ENCODE results near the gene GIGYF1. TPM values are rescaled to one million over a fixed set of nuclear protein-coding genes. Genes with fewer than 3 reads are reported as not detected.

Gene GIGYF1
- total and polyA plus RNA-seq, 2 of the 13 experiments (the other 11 are each of a cell fraction or from before 2014, with no cell fraction given): 7.6 to 16.1 TPM

DNA sequence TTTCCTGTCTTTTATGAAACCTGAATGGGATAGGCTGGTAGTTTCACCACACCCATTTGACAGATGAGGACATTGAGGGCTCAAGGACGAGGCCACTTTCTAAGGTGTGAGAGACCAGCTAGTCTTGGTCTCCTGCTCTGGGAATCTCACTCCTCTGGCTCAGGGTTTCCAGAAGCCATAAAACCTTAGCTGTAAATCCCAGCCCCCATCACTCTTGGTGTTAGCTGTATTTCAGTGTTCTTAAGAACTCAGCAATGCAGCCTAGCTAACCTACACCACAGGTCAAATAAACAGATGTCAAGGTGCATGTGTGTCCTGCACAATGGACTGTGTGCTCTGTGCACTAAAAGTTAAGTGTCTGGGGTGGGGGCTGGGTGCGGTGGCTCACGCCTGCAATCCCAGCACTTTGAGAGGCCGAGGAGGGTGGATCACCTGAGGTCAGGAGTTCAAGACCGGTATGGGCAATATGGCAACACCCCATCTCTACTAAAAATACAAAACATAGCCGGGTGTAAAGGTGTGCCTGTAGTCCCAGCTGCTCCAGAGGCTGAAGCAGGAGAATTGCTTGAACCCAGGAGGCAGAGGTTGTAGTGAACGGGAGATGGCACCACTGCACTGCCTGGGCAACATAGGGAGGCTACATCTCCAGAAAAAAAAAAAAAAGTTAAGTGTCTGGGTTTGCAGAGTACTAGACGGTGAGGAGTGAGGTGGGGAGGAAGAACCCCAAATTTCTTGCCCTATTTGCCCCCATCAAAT, 25.7 kb upstream of the GIGYF1 start (continued):
- TF ChIP-seq, protein P1, sequence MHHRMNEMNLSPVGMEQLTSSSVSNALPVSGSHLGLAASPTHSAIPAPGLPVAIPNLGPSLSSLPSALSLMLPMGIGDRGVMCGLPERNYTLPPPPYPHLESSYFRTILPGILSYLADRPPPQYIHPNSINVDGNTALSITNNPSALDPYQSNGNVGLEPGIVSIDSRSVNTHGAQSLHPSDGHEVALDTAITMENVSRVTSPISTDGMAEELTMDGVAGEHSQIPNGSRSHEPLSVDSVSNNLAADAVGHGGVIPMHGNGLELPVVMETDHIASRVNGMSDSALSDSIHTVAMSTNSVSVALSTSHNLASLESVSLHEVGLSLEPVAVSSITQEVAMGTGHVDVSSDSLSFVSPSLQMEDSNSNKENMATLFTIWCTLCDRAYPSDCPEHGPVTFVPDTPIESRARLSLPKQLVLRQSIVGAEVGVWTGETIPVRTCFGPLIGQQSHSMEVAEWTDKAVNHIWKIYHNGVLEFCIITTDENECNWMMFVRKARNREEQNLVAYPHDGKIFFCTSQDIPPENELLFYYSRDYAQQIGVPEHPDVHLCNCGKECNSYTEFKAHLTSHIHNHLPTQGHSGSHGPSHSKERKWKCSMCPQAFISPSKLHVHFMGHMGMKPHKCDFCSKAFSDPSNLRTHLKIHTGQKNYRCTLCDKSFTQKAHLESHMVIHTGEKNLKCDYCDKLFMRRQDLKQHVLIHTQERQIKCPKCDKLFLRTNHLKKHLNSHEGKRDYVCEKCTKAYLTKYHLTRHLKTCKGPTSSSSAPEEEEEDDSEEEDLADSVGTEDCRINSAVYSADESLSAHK (CRISPR knock-in tag; IDR thresholded peaks at IDR 0.05; ENCODE audit: borderline replicate concordance): no peak
- no peak for TF ChIP-seq ZNF468 (CRISPR knock-in tag; IDR thresholded peaks at IDR 0.05)
- no peak for TF ChIP-seq ZFP41 (CRISPR knock-in tag; IDR thresholded peaks at IDR 0.05; ENCODE audit: borderline replicate concordance)
- TF ChIP-seq NPAS2 (CRISPR knock-in tag; IDR thresholded peaks at IDR 0.05; ENCODE audit: borderline replicate concordance): no peak
- TF ChIP-seq, protein P2, sequence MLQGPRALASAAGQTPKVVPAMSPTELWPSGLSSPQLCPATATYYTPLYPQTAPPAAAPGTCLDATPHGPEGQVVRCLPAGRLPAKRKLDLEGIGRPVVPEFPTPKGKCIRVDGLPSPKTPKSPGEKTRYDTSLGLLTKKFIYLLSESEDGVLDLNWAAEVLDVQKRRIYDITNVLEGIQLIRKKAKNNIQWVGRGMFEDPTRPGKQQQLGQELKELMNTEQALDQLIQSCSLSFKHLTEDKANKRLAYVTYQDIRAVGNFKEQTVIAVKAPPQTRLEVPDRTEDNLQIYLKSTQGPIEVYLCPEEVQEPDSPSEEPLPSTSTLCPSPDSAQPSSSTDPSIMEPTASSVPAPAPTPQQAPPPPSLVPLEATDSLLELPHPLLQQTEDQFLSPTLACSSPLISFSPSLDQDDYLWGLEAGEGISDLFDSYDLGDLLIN (CRISPR knock-in tag; IDR thresholded peaks at IDR 0.05; ENCODE audit: borderline replicate concordance): no peak
- TF ChIP-seq, protein P3, sequence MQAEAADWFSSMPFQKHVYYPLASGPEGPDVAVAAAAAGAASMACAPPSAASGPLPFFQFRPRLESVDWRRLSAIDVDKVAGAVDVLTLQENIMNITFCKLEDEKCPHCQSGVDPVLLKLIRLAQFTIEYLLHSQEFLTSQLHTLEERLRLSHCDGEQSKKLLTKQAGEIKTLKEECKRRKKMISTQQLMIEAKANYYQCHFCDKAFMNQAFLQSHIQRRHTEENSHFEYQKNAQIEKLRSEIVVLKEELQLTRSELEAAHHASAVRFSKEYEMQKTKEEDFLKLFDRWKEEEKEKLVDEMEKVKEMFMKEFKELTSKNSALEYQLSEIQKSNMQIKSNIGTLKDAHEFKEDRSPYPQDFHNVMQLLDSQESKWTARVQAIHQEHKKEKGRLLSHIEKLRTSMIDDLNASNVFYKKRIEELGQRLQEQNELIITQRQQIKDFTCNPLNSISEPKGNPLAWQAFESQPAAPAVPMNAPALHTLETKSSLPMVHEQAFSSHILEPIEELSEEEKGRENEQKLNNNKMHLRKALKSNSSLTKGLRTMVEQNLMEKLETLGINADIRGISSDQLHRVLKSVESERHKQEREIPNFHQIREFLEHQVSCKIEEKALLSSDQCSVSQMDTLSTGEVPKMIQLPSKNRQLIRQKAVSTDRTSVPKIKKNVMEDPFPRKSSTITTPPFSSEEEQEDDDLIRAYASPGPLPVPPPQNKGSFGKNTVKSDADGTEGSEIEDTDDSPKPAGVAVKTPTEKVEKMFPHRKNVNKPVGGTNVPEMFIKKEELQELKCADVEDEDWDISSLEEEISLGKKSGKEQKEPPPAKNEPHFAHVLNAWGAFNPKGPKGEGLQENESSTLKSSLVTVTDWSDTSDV (CRISPR knock-in tag; IDR thresholded peaks at IDR 0.05): no peak
- TF ChIP-seq, protein P4, sequence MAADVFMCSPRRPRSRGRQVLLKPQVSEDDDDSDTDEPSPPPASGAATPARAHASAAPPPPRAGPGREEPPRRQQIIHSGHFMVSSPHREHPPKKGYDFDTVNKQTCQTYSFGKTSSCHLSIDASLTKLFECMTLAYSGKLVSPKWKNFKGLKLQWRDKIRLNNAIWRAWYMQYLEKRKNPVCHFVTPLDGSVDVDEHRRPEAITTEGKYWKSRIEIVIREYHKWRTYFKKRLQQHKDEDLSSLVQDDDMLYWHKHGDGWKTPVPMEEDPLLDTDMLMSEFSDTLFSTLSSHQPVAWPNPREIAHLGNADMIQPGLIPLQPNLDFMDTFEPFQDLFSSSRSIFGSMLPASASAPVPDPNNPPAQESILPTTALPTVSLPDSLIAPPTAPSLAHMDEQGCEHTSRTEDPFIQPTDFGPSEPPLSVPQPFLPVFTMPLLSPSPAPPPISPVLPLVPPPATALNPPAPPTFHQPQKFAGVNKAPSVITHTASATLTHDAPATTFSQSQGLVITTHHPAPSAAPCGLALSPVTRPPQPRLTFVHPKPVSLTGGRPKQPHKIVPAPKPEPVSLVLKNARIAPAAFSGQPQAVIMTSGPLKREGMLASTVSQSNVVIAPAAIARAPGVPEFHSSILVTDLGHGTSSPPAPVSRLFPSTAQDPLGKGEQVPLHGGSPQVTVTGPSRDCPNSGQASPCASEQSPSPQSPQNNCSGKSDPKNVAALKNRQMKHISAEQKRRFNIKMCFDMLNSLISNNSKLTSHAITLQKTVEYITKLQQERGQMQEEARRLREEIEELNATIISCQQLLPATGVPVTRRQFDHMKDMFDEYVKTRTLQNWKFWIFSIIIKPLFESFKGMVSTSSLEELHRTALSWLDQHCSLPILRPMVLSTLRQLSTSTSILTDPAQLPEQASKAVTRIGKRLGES (CRISPR knock-in tag; IDR thresholded peaks at IDR 0.05; ENCODE audit: borderline replicate concordance): no peak
- TF ChIP-seq ZFP82 (CRISPR knock-in tag; IDR thresholded peaks at IDR 0.05; ENCODE audit: borderline replicate concordance): no peak
- no peak for TF ChIP-seq SUZ12 (IDR thresholded peaks at IDR 0.05; ENCODE audit: low read depth, low read length)
- TF ChIP-seq HNRNPLL (IDR thresholded peaks at IDR 0.05; ENCODE audit: low read depth, low read length, poor library complexity, severe bottlenecking): no peak
- TF ChIP-seq TEF (CRISPR knock-in tag; IDR thresholded peaks at IDR 0.05): no peak
- TF ChIP-seq, protein P5, sequence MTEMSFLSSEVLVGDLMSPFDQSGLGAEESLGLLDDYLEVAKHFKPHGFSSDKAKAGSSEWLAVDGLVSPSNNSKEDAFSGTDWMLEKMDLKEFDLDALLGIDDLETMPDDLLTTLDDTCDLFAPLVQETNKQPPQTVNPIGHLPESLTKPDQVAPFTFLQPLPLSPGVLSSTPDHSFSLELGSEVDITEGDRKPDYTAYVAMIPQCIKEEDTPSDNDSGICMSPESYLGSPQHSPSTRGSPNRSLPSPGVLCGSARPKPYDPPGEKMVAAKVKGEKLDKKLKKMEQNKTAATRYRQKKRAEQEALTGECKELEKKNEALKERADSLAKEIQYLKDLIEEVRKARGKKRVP (CRISPR knock-in tag; IDR thresholded peaks at IDR 0.05): no peak
- no peak for TF ChIP-seq MIER3 (CRISPR knock-in tag; IDR thresholded peaks at IDR 0.05; ENCODE audit: borderline replicate concordance)
- TF ChIP-seq SATB2 (CRISPR knock-in tag; IDR thresholded peaks at IDR 0.05): no peak
- no peak for TF ChIP-seq SIN3A (IDR thresholded peaks at IDR 0.05; ENCODE audit: borderline replicate concordance, low read depth, low read length)

Measured in HepG2 (cell line).